HG03432 (cell line): ENCODE measurements around the gene OR10A5.
"Not testable (repeated sequence)": the region's sequence is repeated elsewhere in the genome, so short reads cannot be mapped to it uniquely, and the experiment has no call there.

Experiments used
- ATAC-seq: cut with Tn5 transposase; IDR thresholded peaks from one replicate; pipeline ENCODE4 v1.9.1; 2021; ENCODE audit warnings: mild to moderate bottlenecking, moderate library complexity; ENCODE audit not compliant: unreplicated experiment

Gene OR10A5, protein sequence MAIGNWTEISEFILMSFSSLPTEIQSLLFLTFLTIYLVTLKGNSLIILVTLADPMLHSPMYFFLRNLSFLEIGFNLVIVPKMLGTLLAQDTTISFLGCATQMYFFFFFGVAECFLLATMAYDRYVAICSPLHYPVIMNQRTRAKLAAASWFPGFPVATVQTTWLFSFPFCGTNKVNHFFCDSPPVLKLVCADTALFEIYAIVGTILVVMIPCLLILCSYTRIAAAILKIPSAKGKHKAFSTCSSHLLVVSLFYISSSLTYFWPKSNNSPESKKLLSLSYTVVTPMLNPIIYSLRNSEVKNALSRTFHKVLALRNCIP

DNA sequence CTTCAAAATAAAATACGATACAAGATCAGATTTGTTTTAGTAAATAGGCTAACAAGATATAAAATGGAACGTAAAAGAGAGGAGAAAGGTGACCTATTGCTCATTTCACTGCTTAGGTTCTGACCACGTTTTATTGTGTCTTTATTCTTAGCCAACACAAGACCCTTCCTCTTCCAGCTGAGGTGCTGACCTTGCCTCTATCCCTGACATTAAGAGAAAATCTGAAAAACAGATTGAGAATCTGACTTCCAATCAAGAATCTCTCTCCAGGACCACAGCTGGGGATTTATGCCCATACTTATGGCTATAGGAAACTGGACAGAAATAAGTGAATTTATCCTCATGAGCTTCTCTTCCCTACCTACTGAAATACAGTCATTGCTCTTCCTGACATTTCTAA is at the start of gene OR10A5:
Gene OR10A5 (plus strand): TSS at position 301 of the 400 bp plus-strand sequence. CDS start 0 bp downstream, at position 301.
- ATAC-seq: no peak

DNA sequence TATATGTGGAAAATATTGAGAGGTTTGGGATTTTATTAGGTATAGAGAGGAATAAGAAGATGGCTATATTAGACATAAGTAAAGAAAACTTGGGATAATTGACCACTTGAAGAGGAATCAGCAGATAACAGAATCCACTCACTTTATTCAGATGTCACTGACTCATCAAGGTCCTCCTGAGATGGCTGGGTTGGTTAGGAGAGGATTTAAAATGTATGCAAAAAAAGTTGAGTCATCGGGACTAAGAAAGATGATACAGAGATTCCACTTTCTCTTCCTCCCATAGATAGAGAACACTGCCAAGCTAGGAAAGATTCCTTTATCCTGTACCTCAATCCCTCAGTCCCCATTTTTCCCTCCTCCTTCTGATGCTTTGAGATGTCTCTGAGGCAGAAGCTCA is 46.1 kb upstream of the OR10A5 start, which contains the start of gene OR6A2:
Gene OR6A2 (minus strand): TSS at position 288 of the 400 bp plus-strand sequence. CDS start 3,981 bp downstream, outside the sequence.
- ATAC-seq: no peak

DNA sequence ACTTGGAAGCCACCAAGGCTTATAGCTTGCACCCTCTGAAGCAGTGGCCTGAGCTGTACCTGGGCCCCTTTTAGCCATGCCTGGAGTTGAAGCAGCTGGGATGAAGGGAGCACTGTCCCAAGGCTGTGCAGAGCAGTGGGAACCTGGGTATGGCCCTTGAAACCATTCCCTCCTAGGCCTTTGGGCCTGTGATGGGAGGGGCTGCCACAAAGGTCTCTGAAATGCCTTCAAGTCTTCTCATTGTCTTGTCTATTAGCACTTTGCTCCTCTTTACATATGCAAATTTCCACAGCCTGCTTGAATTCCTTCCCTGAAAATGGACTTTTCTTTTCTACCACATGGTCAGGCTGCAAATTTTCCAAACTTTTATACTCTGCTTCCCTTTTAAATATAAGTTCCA is 44.4 kb upstream of the OR10A5 start:
- not testable (repeated sequence) for ATAC-seq

DNA sequence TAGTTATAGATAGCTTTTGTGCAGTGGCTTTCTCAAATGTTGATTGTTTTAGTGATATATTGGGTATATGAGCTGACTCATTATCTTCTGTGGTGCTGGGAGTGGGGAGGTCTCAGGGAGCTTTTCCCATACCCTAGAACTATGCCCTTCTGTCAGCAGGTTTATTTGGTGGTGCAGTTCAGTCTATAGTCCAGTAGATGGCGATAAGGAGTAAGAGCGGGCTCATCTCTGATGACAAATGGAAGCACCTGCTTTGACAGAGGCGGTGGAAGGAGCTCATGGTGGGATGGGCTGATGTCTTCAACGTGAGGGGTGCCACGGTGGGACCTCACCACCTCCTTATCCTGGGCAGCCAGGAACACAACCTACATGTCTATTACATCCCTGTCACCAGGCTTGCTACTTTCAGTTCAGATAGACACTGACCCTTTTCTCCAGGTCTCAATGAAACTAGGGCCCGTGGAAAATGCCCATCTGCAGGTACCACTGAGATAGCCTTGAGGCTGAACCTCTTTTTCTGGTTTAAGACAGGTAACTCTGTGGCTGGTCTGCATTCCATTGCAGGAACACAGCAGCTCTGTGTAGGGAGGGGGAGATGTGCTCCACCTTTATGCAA is 33.0 kb upstream of the OR10A5 start:
- ATAC-seq: peak; percentile 90

DNA sequence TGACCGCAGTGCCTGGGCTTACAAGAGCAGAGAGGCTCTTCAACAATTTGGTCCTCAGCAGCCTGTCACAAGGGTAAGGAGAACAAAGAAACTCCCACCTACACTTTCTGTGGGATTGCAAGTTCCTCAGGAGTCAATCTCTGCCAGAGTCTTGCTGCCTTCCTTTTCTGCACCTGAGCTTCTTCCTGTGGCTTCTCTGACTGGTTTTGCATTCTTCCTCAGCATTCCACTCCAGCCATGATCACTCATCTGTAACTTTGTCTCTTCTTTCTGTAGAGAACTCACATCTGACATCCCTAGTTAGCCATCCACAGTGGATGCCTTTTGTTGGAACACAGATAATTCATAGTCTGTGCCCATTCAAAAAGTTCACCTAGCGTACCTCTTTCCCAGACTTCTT is 31.8 kb upstream of the OR10A5 start:
- no peak for ATAC-seq

DNA sequence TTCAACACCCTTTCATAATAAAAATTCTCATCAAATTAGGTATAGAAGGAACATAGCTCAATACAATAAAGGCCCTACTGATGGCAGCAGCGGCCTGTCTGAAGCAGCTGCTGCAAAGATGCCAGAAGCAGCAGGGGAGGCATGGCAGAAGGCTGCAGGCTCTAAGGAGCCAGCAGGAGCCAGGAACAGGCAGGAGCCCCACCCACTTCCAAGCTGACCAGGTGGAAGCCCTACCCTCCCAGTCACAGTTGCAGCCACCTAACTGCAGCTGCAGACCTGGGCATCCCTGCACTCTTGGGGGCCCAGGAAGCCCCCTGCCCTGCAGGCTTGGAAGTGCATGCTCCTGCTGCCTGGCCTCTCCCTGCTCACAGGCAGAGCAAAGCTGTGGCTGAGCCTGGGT is 27.8 kb upstream of the OR10A5 start:
- ATAC-seq: no peak

DNA sequence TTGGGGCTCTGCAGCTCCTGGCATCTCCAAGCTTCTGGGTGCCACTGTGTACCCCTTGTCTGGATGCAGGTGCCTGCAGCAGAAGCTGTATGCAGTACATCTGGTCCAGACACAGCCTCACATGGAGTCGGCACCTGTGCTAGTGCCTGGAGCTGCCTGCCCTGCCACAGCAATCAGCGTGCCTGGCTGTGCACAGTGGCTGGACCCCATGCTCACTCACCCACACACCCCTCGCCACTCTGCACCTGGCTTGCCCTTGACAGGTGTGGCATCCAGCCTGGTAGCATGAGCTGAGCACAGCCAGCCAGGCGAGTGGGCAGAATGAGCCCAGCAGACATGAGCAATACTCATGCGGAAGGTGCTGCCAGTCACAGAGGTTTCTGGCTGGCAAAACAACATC is 26.5 kb upstream of the OR10A5 start:
- ATAC-seq: no peak

DNA sequence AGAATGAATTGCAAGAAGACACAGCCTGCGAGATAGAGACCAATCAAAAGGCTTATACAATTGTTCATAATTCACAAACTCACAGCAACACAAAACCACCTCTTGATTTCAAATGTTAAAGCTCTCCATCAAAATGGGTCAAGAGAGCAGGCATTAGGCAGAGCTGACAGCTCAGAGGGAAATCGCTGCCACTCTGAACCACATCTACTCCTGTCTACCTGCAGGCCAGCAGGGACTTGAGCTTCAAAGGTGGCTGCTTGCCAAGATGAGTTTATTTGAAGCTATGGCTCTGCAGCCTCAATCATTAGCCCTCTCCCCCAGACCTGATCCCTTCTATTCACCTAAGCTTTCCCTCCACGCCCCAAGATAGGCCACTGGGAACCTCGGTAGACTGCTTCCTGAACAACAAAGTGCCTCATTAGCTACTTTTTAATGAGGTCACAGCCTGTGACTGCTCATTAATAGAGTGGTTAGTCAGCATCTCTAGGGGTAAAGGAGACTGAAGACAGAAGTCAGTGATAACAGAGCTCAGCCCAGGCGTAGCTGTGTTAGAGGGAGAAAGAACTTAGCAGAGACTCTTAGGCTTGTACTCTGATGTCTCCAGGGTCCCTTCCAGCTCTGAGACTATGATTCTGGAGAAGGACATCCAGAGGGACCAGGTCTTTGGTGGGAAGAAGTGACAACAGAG is 21.2 kb upstream of the OR10A5 start:
- no peak for ATAC-seq

DNA sequence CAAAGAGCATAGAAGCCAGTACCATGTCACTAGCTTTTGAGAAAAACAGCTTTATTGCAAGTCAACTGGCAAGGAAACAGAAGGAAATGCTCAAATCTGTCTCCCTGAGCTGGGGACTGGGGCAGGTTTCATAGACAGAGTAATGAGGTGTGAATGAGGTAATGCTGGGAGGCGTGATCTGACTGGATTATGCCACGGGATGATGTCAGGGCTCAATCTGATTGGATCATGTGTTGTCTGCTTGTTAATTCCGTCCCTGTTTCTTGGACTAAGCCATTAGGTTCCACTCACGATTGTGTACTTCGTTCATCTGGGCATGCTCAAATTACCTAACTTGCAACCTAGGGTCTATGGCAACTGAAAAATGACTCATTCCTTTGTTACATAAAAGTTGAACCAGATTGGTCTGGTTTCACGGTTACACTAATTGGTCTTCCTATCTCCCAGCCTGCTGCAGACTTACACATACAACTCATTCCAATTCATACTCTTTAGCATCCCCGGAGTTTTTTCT is 20.2 kb upstream of the OR10A5 start:
- ATAC-seq: no peak

DNA sequence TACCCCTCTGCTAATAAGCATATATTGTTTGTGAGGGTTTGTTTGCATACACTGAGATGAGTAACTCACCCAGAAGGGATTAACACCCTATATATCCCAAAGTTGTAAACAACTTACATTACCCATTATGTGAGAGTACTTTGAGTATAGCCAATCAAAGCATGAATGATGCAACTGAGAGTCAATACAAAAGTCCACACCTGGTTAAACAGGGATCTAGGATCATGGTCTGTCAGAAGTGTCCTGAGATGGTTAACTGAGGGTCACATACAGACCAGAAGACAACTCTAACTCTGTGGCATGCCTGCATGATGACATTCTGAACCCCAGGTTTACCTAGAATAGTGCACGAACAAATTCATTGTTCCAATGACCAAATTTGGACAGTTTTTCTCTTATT is 17.4 kb upstream of the OR10A5 start:
- ATAC-seq: no peak

DNA sequence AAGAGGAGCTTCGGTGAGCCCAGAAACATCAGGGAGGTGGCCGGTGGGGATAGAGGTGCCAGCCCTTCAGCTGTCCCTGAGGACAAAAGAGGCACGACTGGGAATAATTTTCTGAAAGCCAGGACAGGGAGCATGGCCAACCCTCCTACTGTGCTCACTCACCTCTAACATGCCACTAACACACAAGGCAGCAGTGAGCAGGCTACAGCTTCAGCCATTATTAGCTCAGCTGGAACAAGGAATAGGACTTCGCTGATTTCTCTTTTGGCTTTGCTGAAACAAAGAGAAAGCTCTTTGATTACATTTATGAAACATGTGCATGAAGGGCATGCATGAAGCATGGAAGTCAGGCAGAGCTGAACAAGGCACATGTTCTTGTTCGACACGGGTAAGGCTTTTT is 12.1 kb upstream of the OR10A5 start:
- no peak for ATAC-seq

DNA sequence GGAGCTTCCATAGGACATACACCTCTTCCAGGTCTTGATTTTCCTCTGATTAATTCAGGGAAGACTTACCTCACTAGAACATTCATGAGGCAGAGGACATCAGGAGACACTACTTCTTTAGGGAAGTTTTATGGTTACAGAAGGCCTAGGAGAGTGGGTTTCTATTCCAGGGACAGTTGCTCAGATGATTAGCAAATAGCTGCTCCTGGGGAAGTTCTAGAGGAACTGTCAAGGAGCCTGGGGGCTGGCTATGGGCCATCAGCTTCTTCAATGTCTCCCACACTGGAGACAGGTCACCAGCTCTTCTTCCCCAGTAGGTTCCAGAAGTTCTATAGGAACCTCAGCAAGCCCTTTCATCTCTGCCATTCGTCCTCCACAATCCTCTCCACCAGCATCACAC is 11.5 kb upstream of the OR10A5 start:
- no peak for ATAC-seq

DNA sequence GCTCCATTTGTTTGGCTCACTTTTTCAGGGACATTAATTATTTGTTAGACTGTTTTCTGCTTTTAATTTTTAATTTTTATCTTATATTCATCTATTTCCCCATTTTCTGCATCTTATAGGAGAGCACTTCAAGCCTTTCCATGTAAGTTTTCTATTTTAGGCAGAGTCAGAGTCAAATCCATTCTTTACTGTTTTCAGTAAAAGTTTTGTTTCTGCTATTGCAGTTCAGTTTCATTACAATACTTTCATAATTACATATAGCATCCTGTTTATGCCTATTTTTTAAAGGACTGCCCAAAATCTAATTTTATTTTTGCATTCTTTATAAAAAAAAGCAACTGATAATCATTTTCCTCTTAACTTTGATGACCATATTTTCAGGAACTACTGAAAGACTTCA is 3.8 kb upstream of the OR10A5 start:
- ATAC-seq: no peak

DNA sequence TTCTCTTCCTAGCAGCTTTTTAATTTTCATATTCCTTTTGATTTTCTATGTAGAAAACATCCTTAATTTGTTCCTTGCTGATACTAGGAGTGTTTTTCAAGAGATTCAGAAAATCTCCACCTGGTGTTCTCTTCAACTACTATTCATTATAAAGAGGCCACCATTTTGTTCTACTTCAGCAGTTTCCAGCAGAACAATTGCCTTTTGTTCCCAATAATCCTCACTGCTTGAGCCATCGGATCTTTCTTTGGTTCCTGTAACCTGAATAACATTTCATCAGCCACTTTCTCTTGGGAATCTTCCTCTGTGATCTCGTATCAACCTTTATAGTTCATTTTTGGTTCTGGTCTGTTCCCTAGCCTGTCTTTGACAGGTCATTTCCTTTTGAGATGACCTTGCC is 1.8 kb upstream of the OR10A5 start:
- ATAC-seq: no peak

DNA sequence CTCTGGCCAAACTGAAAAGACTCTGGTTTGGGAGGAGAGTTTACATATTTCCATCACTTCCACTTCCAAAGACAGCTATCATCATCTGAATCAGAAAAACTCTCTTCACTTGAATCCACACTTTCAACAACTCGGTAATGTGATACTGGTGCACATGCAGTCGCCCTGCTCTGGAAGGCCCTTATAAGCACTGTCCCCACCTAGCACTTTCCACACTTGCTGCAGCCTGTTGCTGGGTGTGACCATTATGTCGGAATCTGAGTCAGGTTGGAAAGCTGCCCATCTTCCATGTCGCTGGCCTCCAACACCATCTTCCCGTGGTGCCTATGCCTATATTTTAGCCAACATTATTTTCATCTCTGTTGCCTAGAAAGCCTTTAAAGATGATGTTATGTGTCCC is 1.1 kb upstream of the OR10A5 start:
- no peak for ATAC-seq

DNA sequence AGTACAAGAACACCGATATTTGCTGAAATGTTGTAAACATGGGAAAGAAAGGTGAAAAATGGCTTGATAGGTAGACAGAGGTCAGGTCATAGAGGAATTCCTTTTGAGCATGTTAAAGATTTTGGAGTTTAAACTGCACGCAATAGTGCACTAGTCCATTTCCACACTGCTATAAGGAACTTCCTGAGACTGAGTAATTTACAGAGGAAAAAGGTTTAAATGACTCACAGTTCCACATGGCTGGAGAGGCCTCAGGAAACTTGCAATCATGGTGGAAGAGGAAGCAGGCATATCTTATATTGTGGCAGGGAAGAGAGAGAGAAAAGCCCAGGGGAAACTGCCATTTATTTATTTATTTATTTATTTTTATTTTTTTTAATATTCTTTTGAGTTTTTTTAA is 5.0 kb downstream of the OR10A5 start:
- no peak for ATAC-seq

DNA sequence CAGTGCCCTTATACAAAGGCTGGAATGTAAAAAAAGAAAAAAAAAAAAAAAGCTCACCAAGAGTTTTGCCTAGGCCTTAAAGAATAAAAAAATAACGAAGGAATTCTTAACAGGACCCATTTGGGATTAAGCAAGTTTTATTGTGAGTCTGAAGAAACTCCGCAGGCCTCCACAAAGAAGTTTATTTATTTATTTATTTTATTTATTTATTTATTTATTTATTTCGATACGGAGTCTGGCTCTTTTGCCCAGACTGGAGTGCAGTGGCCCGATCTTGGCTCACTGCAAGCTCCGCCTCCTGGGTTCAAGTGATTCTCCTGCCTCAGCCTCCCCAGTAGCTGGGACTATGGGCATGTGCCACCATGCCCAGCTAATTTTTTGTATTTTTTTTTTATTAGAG is 9.3 kb downstream of the OR10A5 start:
- ATAC-seq: not testable (repeated sequence)

DNA sequence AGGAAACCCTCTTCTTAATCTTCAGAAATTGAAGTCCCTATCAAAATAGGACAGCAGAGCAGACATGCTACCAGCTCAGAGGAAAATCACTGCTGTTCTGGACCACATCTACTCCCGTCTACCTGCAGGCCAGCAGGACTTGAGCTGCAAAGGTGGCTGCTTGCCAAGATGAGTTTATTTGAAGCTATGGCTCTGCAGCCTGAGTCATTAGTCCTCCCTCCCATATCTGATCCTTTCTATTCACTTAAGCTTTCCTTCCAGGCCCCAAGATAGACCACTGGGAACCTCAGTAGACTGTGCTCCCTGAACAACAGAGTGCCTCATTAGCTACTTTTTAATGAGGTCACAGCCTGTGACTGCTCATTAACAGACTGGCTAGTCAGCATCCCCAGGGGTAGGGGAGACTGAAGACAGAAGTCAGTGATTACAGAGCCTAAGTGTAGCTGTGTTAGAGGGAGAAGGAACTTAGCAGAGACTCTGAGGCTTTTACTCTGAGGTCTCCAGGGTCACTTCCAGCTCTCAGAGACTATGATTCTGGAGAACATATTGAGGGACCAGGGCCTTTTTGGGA is 10.6 kb downstream of the OR10A5 start:
- ATAC-seq: no peak

DNA sequence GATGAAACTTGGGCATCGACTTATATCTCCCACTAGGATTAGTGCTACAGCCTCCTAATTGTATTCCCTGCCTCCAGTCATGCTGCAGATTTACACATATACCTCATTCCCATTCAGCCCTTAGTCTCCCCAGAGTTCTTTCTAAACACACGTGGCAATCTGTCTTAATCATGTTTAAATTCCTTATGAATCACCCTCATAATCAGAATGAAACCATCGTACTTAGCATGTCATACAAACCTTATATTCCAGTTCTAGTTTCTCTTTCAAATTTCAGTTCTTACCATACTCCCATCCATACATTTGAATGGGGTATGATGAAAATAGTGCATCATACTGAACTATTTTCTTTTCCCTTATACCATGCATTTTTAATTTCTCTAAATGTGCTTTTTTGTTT is 11.4 kb downstream of the OR10A5 start:
- ATAC-seq: peak; percentile 92

DNA sequence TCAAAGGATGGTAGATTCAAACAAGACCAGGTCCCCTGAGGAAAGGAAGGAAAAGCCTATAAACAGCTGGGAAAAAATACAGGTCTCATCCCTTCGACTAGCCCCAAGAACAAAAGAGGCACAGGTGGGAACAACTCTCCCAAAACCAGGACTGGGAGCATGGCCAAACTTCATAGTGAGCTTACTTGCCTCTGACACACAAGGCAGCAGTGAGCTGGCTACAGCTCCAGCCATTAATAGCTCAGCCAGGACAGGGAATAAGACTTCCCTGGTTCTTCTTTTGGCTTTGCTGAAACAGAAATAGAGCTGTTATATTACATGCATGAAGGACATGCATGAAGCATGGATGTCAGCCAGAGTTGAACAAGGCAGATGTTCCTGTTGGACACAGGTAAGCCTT is 17.5 kb downstream of the OR10A5 start, which contains the start of gene OR10A2:
Gene OR10A2 (plus strand): TSS at position 97 of the 400 bp plus-strand sequence. CDS start 6,698 bp downstream, outside the sequence.
- ATAC-seq: no peak

DNA sequence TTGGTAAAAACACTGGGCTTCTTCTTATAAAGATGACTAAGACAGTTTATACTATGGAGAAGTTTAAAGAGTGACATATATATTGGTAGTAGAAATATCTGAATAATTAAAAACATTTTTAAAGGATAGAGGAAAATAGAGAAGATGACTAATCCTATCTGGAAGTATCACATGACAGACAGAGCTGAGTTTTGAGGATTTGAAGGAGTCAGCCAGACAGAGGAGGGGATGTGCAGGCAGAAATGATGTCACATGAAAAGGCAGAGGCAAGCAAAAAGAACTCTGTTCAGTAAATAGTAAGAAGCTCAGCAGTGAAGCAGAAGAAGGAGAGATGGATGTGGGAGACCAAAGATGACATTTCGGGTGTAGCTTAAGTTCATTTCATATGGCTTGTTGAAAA is 19.0 kb downstream of the OR10A5 start:
- ATAC-seq: no peak
